CD14-positive monocyte (primary cell): ENCODE data around the gene AGBL5. TPM values are rescaled to one million over a fixed set of nuclear protein-coding genes. Genes with fewer than 3 reads are reported as not detected.

Experiments
- DNase-seq, 3 donors: peaks; one replicate each; pipeline ENCODE4 v3.0.0-alpha.2; 2011 to 2022
- H2AFZ ChIP-seq: 2 replicates; pipeline ENCODE4 v1.6.0; 2012; ENCODE audit warnings: mild to moderate bottlenecking, low read depth, low read length, inconsistent platforms; ENCODE audit not compliant: insufficient read depth, poor library complexity, severe bottlenecking
- H3K27ac ChIP-seq, 2 donors: 1 replicate in 1 of 2; 2 replicates in 1 of 2; pipeline ENCODE4 v1.5.1; 2012 to 2013; ENCODE audit warnings: low read length in 2 of 2, control low read depth in 1 of 2, inconsistent platforms in 1 of 2, low read depth in 1 of 2, mild to moderate bottlenecking in 1 of 2
- H3K27me3 ChIP-seq, 2 donors: one replicate each; pipeline versions ENCODE4 v1.6.0 to v1.6.1; 2011 to 2013; ENCODE audit warnings: low read length in 2 of 2; ENCODE audit not compliant: control insufficient read depth in 2 of 2, insufficient read depth in 2 of 2
- H3K36me3 ChIP-seq, 2 donors: replicated peaks in 1 of 2; 1 replicate in 1 of 2; 2 replicates in 1 of 2; pipeline versions ENCODE4 v1.5.1 to v1.6.1; 2012 to 2013; ENCODE audit warnings: low read length in 2 of 2, control low read depth in 1 of 2, inconsistent platforms in 1 of 2, mild to moderate bottlenecking in 1 of 2; ENCODE audit not compliant: insufficient read depth in 2 of 2, control insufficient read depth in 1 of 2
- H3K4me1 ChIP-seq, 2 donors: 1 replicate in 1 of 2; 2 replicates in 1 of 2; pipeline versions ENCODE4 v1.5.1 to v1.6.1; 2012 to 2013; ENCODE audit warnings: low read length in 2 of 2, control low read depth in 1 of 2, inconsistent platforms in 1 of 2, mild to moderate bottlenecking in 1 of 2, moderate library complexity in 1 of 2; ENCODE audit not compliant: insufficient read depth in 2 of 2, control insufficient read depth in 1 of 2
- H3K4me2 ChIP-seq: replicated peaks from 2 replicates; pipeline ENCODE3; 2012; ENCODE audit warnings: low read length, moderate library complexity, mild to moderate bottlenecking; ENCODE audit not compliant: poor library complexity, severe bottlenecking; ENCODE audit errors: extremely low read depth
- H3K4me3 ChIP-seq, 3 experiments: fragments of 200-600 bp in 1 of 3; sonication (generic) in 1 of 3; replicated peaks in 1 of 3; 1 replicate in 2 of 3; 2 replicates in 1 of 3; pipeline ENCODE4 v1.5.1; 2011 to 2013; ENCODE audit warnings: low read length in 3 of 3, mild to moderate bottlenecking in 3 of 3, control low read depth in 2 of 3, low read depth in 2 of 3, inconsistent platforms in 1 of 3, moderate library complexity in 1 of 3
- H3K79me2 ChIP-seq: 2 replicates; pipeline ENCODE4 v1.6.0; 2012; ENCODE audit warnings: mild to moderate bottlenecking, control low read depth, inconsistent platforms, low read length, moderate library complexity; ENCODE audit not compliant: insufficient read depth
- H3K9ac ChIP-seq: 2 replicates; pipeline ENCODE4 v1.6.0; 2017; ENCODE audit warnings: low read length, mild to moderate bottlenecking; ENCODE audit not compliant: insufficient read depth, poor library complexity, severe bottlenecking
- H3K9me3 ChIP-seq, 2 donors: replicated peaks in 1 of 2; 1 replicate in 1 of 2; 2 replicates in 1 of 2; pipeline versions ENCODE4 v1.5.1 to v1.6.1; 2012 to 2013; ENCODE audit warnings: low read length in 2 of 2, control low read depth in 1 of 2; ENCODE audit not compliant: control insufficient read depth in 1 of 2, insufficient read depth in 1 of 2
- H4K20me1 ChIP-seq: 2 replicates; pipeline ENCODE4 v1.6.0; 2012; ENCODE audit warnings: mild to moderate bottlenecking, low read length, control low read depth, moderate library complexity; ENCODE audit not compliant: insufficient read depth
- H3K27ac Mint-ChIP-seq, 7 donors: one replicate each; pipeline ENCODE4 v1.8.0; 2020; ENCODE audit warnings: mild to moderate bottlenecking in 7 of 7, mixed read lengths in 7 of 7, moderate library complexity in 6 of 7, inconsistent platforms in 2 of 7
- H3K27me3 Mint-ChIP-seq, 3 donors: one replicate each; pipeline ENCODE4 v1.8.0; 2021 to 2022; ENCODE audit warnings: low read depth in 3 of 3, mild to moderate bottlenecking in 3 of 3, mixed read lengths in 3 of 3, moderate library complexity in 3 of 3, inconsistent platforms in 1 of 3
- H3K36me3 Mint-ChIP-seq, 2 donors: one replicate each; pipeline ENCODE4 v1.8.0; 2020; ENCODE audit warnings: mixed read lengths in 2 of 2, inconsistent platforms in 1 of 2, mild to moderate bottlenecking in 1 of 2
- H3K4me1 Mint-ChIP-seq: one replicate; pipeline ENCODE4 v1.8.0; 2020; ENCODE audit warnings: mild to moderate bottlenecking, mixed read lengths
- H3K4me3 Mint-ChIP-seq, 2 donors: one replicate each; pipeline ENCODE4 v1.8.0; 2020; ENCODE audit warnings: mild to moderate bottlenecking in 2 of 2, mixed read lengths in 2 of 2, moderate library complexity in 1 of 2
- H3K9me3 Mint-ChIP-seq, 7 donors: one replicate each; pipeline ENCODE4 v1.8.0; 2020 to 2022; ENCODE audit warnings: mixed read lengths in 7 of 7, mild to moderate bottlenecking in 6 of 7, moderate library complexity in 6 of 7, inconsistent platforms in 2 of 7
- CTCF ChIP-seq: fragments of 200-600 bp; IDR thresholded peaks from one replicate; pipeline ENCODE4 v1.8.0; 2022; ENCODE audit warnings: antibody characterized with exemption, mild to moderate bottlenecking
- WGBS: methylation state at CpG from one replicate; pipeline ENCODE4 v1.1.5; 2013; ENCODE audit warnings: missing lambda C conversion rate; ENCODE audit not compliant: insufficient coverage; 5-methylcytosine and 5-hydroxymethylcytosine counted together
- intact Hi-C, 2 donors: fragments of 100-400 bp; cut with micrococcal nuclease; formaldehyde crosslinking; loops; one replicate each; pipeline versions ENCODE4 v1.15.0 to v1.15.1; 2023
- polyA plus RNA-seq, 3 donors: library from polyadenylated mRNA; depleted of rRNA in 1 of 3; unstranded in 2 of 3; stranded (reverse) in 1 of 3; fragments of 300-500 nt in 2 of 3; fragments of >200 nt in 1 of 3; fragmentation: Illumina TruSeq in 2 of 3; gene quantifications; 1 replicate in 2 of 3; 2 replicates in 1 of 3; pipeline ENCODE4 v1.2.3, GENCODE V29; 2012 to 2021

The AGBL5 gene
- polyA plus RNA-seq, 3 donors = 4.4 to 4.8 (median 4.6) TPM

GRCh38 chr2:27039871-27040270 is 11.6 kb upstream of the AGBL5 start:
- H3K79me2 ChIP-seq = peaks cover 10% of the 10 kb centered on the region
- Mint-ChIP-seq H3K27me3 (no peaks in the 10 kb centered on the region), H3K9me3 (no peaks in the 10 kb centered on the region), H3K27ac (peak overlapping the region in 1 of 7 donors; percentile 15), H3K4me3 (no peak overlapping the region), H3K4me1 (peaks cover 2% of the 10 kb centered on the region), H3K36me3 (peaks cover 76 to 82% of the 10 kb centered on the region in 2 donors)
- no peaks in the 10 kb centered on the region for H3K4me1 ChIP-seq
- no peak for DNase-seq
- peaks cover 8% of the 10 kb centered on the region for H4K20me1 ChIP-seq
- H3K9ac ChIP-seq = no peak overlapping the region
- H3K4me3 ChIP-seq = no peak overlapping the region
- H3K9me3 ChIP-seq = no peaks in the 10 kb centered on the region
- 92% methylated on average over 2 of the region's 7 CpGs for WGBS
- intact Hi-C loops = no loop called here
- H3K27me3 ChIP-seq = no peaks in the 10 kb centered on the region
- H3K4me2 ChIP-seq = no peak overlapping the region
- no peak overlapping the region for H2AFZ ChIP-seq
- no peak overlapping the region for H3K27ac ChIP-seq
- TF ChIP-seq CTCF = no peak
- H3K36me3 ChIP-seq = peaks cover 74 to 84% of the 10 kb centered on the region in 2 donors

- Histone ChIP-seq H3K27me3 (no peaks in the 10 kb centered on the region), H3K4me2 (no peak overlapping the region), H3K79me2 (peaks cover 6% of the 10 kb centered on the region), H4K20me1 (peaks cover 8% of the 10 kb centered on the region), H3K4me1 (no peaks in the 10 kb centered on the region), H3K9ac (no peak overlapping the region), H2AFZ (no peak overlapping the region), H3K36me3 (peaks cover 70 to 80% of the 10 kb centered on the region in 2 donors), H3K9me3 (no peaks in the 10 kb centered on the region), H3K4me3 (no peak overlapping the region), H3K27ac (no peak overlapping the region)
- Mint-ChIP-seq H3K27me3 (no peaks in the 10 kb centered on the region), H3K4me3 (no peak overlapping the region), H3K36me3 (peaks cover 72 to 78% of the 10 kb centered on the region in 2 donors), H3K27ac (peak overlapping the region in 1 of 7 donors; percentile 15), H3K4me1 (no peaks in the 10 kb centered on the region), H3K9me3 (no peaks in the 10 kb centered on the region)
- TF ChIP-seq CTCF = no peak
- intact Hi-C loops = no loop called here
- no peak for DNase-seq
- 100% methylated on average over 5 of the region's 8 CpGs for WGBS
Observed at GRCh38 chr2:27040282-27040681, 11.2 kb upstream of the AGBL5 start.
